Measurements from ENCODE around the gene TMEM63B.
"Not testable (repeated sequence)": the region's sequence is repeated elsewhere in the genome, so short reads cannot be mapped to it uniquely, and the experiment has no call there.

The TMEM63B gene

GRCh38 chr6:44172731-44173500 lies 45.6 kb downstream of the TMEM63B start:
- peak; percentile 56 for DNase-seq

GRCh38 chr6:44176130-44176761 lies 48.9 kb downstream of the TMEM63B start:
- DNase-seq = no peak

DNA sequence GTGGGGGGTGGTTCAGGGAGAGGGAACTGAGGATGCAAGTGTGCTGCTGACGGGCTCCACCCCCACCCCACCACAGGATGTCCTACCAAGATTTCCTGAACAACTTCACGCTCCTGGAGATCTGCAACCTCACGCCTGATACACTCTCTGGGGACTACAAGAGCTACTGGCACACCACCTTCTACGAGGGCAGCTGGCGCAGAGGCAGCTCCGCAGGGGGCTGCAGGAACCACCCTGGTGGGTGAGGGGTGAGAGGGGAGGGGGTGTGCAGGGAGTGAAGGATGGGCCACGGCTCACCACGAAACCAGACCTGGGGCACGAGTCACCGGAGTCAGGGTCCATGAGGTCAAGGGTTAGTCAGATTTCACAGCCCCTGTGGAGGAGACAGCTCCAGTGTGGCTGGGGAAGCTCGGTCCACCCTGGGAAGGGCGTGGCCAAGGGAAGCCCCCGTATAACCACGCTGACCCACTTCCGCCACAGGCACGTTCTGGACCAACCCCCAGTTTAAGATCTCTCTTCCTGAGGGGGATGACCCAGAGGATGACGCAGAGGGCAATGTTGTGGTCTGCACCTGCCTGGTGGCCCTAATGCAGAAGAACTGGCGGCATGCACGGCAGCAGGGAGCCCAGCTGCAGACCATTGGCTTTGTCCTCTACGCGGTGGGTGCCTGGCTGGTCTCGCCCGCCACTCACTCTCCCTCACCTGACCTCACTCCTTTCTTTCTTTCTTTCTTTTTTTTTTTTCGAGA lies 49.6 kb downstream of the TMEM63B start:
- no peak for DNase-seq

GRCh38 chr6:44177691-44178423 lies 50.5 kb downstream of the TMEM63B start:
- no peak for DNase-seq

DNA sequence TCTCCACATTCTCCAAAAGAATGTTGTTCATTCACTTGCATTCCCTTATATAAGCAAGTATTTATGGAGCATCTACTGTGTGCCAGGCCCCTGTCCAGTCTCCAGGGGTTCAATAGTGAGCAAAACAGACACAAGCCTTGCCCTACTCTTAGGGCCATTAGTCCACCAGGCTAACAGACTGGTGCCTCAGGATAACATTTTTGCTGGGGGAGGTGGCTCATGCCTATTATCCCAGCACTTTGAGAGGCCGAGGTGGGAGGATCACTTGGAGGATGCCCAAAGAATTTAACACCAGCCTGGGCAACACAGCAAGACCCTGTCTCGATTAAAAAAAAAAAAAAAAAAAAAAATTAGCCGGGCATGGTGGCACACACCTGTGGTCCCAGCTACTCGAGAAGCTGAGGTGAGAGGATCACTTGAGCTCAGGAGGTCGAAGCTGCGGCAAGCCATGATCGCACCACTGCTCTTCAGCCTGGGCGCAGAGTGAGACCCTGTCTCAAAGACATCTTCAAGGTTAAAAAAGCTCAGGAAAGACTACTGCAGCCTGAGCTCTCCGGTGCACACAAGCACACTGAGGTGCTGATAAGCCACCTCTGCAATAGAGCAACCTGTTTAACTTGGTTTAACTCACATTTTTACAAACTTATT lies 51.2 kb downstream of the TMEM63B start:
- no peak for DNase-seq

- no peak for DNase-seq
These were observed 51.8 kb downstream of the TMEM63B start for GRCh38 chr6:44179072-44179536.

DNA sequence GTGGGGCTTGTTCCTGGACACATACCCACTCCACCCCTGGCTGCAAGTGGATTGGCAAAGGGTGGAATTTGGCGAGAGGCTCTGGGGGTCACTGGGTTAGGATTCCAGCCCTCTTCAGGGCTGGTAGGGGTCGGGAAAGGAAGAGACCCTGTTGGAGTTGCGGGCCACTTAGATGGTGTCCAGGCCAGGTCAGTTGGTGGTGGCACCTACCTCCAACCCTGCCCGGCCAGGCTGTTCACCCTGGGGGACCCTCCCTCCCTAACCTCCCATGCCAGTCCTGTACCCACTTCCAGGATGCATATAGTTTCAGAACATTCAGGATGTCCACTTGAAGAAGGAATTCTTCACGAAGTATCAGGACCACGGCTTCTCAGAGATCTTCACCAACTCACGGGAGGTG lies 52.3 kb downstream of the TMEM63B start:
- DNase-seq = no peak

- DNase-seq = no peak
These were observed 53.1 kb downstream of the TMEM63B start for GRCh38 chr6:44180406-44180805.

DNA sequence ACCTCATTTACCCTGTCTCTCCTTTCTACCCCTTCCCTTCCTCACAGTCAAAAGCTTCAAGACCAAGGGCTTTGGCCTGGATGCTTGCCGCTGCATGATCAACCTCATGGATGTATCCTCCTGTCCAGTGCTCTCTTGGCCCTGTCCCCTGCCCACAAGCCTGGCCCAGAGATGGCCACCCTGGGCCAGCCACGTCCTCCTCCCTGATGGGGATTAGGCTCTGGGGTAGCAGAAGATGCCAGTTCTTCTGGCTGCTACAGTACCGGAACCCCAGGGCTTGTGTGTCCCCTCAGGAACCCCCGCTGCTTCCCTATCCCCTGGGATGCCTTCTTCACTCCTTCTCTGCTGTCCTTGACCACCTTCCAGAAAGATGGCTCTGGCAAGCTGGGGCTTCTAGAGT lies 53.5 kb downstream of the TMEM63B start:
- no peak for DNase-seq

DNA sequence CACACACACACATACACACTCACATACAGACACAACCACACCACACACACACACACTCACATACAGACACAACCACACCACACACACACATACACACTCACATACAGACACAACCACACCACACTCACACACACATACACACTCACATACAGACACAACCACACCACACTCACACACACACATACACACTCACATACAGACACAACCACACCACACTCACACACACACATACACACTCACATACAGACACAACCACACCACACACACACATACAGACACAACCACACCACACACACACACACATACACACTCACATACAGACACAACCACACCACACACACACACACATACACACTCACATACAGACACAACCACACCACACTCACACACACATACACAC lies 54.4 kb downstream of the TMEM63B start:
- DNase-seq = not testable (repeated sequence)

DNA sequence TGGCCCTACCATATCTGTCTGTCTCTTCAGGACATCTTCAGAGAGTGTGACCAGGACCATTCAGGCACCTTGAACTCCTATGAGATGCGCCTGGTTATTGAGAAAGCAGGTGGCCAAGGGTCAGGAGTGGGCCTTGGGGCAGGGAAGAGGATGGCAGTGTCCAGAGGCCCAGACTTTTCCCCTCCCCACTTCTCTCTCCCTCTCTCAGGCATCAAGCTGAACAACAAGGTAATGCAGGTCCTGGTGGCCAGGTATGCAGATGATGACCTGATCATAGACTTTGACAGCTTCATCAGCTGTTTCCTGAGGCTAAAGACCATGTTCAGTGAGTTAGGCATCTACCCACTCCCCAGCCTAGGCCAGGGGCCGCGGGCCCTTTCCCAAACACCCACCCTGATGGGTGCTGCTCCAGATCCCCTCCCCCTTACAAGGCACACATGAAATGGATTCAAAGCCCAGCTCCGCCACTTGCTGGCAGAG lies 55.6 kb downstream of the TMEM63B start:
- DNase-seq = no peak

GRCh38 chr6:44183783-44184182 lies 56.4 kb downstream of the TMEM63B start:
- DNase-seq = no peak

- DNase-seq = not testable (repeated sequence)
These were observed 58.0 kb downstream of the TMEM63B start for GRCh38 chr6:44185356-44185755.

GRCh38 chr6:44185953-44186634 lies 58.7 kb downstream of the TMEM63B start:
- no peak for DNase-seq

- DNase-seq = no peak
These were observed 59.3 kb downstream of the TMEM63B start for GRCh38 chr6:44186635-44187025.

GRCh38 chr6:44188819-44189218 lies 61.5 kb downstream of the TMEM63B start:
- DNase-seq = no peak

GRCh38 chr6:44189257-44189656 lies 61.9 kb downstream of the TMEM63B start:
- DNase-seq = no peak

GRCh38 chr6:44190715-44191114 lies 63.4 kb downstream of the TMEM63B start:
- no peak for DNase-seq

DNA sequence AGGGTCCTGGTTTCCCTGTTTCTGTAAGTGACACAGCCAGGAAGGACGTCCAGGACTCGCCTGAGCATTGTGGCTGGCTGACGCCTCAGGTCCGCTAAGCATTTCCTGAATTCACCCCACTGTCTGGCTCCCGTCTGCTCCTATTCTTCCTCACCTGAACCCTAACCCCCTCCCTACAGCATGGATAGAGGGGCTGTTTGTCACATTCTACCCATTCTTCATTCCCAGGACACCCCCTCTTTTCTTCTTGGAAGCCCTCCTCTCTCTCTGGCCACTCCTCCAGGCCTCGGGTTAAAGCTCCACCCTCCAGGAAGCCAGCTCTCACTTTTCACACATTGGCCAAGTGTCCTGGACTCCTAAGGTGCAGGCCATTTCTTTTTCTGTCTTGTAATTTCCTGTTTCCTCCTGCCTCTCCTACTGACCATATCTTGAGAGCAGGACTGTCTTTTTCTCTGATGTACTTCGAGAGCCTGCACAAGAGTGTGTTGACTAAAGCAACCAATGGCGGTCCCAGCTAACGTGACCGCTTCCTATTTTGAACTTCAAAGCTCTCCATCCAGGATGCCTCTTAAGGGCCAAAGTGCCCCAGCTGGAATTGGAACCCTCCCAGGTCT lies 65.2 kb downstream of the TMEM63B start:
- no peak for DNase-seq

DNA sequence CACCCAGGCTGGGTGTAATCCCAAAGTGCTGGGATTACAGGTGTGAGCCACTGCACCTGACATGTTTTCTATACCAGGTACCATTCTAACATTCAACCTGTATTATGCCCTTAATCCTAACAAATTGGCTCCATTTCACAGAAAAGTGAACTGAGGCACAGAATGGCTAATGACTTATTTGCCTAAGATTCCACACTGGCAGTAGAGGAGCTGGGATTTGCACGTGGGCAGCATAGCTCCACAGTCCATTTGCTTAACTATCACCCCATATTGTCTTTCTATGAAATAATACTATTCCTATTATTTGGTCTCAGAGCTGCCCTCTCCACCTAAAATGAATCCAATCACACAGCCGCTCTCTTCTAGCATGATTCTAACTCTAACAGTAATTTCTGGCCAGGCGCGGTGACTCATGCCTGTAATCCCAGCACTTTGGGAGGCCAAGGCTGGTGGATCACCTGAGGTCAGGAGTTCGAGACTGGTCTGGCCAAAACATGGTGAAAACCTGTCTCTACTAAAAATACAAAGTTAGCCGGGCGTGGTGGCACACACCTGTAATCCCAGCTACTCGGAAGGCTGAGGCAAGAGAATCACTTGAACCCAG lies 66.1 kb downstream of the TMEM63B start:
- DNase-seq = no peak

DNA sequence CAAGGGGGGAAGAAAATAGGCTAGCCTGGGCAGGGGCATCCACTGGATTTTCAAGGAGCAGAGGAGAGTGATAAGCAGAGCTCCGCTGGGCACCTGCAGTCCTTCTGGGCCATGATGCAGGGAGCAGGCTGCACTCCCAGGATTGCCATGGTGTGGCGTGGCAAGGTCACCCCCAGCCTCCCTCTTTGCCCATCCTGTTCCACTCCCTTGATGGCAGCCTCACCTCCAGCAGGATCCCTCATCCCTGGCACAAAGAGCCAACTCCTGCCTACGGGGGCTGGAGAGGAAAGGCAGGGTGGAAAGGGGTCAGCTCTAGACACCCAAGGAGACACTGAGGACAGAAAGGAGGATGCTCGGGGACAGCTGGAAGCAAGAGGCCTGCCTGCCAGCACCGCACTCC lies 67.0 kb downstream of the TMEM63B start:
- no peak for DNase-seq
